ENCODE measurements around the gene ARHGAP26.
A peak's percentile ranks its signal among the peaks of the same experiment; 100 is the strongest.

ARHGAP26 gene

GRCh38 chr5:142881076-142881783 lies 111.1 kb downstream of the ARHGAP26 start:
- peak; percentile 92 for DNase-seq

GRCh38 chr5:142881784-142882126 lies 111.6 kb downstream of the ARHGAP26 start:
- no peak for DNase-seq

GRCh38 chr5:142883025-142883424 lies 112.8 kb downstream of the ARHGAP26 start:
- no peak for DNase-seq

- no peak for DNase-seq
Observed at GRCh38 chr5:142883438-142883837, 113.3 kb downstream of the ARHGAP26 start.

GRCh38 chr5:142884029-142884428 lies 113.9 kb downstream of the ARHGAP26 start:
- DNase-seq: no peak

- no peak for DNase-seq
Observed at GRCh38 chr5:142886211-142886610, 116.0 kb downstream of the ARHGAP26 start.

GRCh38 chr5:142886956-142887355 lies 116.8 kb downstream of the ARHGAP26 start:
- DNase-seq: no peak

- DNase-seq: peak; percentile 59
Observed at GRCh38 chr5:142888469-142889085, 118.4 kb downstream of the ARHGAP26 start.

GRCh38 chr5:142892021-142892420 lies 121.8 kb downstream of the ARHGAP26 start:
- no peak for DNase-seq

GRCh38 chr5:142894315-142894714 lies 124.1 kb downstream of the ARHGAP26 start:
- no peak for DNase-seq

GRCh38 chr5:142894749-142895148 lies 124.6 kb downstream of the ARHGAP26 start:
- no peak for DNase-seq

GRCh38 chr5:142896325-142897007 lies 126.3 kb downstream of the ARHGAP26 start:
- DNase-seq: no peak

GRCh38 chr5:142897328-142897727 lies 127.2 kb downstream of the ARHGAP26 start:
- DNase-seq: no peak

GRCh38 chr5:142900927-142901326 lies 130.8 kb downstream of the ARHGAP26 start:
- no peak for DNase-seq

- no peak for DNase-seq
Observed at GRCh38 chr5:142901476-142902185, 131.5 kb downstream of the ARHGAP26 start.

- DNase-seq: peak; percentile 44
Observed at GRCh38 chr5:142902186-142902965, 132.2 kb downstream of the ARHGAP26 start.

- DNase-seq: no peak
Observed at GRCh38 chr5:142904416-142904815, 134.2 kb downstream of the ARHGAP26 start.

- DNase-seq: no peak
Observed at GRCh38 chr5:142905348-142905747, 135.2 kb downstream of the ARHGAP26 start.

- DNase-seq: no peak
Observed at GRCh38 chr5:142906863-142907671, 136.9 kb downstream of the ARHGAP26 start.

GRCh38 chr5:142908659-142909058 lies 138.5 kb downstream of the ARHGAP26 start:
- no peak for DNase-seq

- DNase-seq: no peak
Observed at GRCh38 chr5:142910128-142910527, 140.0 kb downstream of the ARHGAP26 start.

GRCh38 chr5:142911170-142911569 lies 141.0 kb downstream of the ARHGAP26 start:
- DNase-seq: no peak
